Activated T-cell treated with anti-CD3 and anti-CD28 coated beads, Interleukin-2, amount 50 U/mL, for 1 hour (primary cell): Measurements from ENCODE around the gene C4A.
"Not testable (repeated sequence)": the region's sequence is repeated elsewhere in the genome, so short reads cannot be mapped to it uniquely, and the experiment has no call there.

Source experiments
- DNase-seq: peaks from one replicate; pipeline ENCODE4 v3.0.0-alpha.2; 2020

C4A gene

DNA sequence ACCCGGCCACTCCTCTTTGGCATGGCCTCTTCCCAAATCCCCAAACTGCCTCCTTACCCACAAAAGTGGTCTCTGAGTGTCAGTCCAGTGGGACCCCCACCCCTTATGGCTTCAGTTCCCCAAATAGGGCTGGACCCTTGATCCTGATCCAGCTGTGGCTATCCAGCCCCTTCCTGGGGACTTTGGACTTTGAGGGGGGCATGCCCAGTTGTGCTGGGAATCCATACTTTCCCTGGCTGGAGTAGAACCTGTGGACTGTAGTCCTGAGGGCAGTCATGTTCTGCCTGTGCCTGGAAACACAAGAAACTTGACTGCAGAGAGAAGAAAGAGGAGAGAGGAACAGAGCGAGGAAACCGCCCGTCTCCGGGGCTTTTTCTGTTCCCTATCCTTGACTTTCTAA lies 55.3 kb downstream of the C4A start:
- not testable (repeated sequence) for DNase-seq

- DNase-seq: not testable (repeated sequence)
Observed at GRCh38 chr6:32037598-32038524, 56.0 kb downstream of the C4A start, which contains the start of gene CYP21A2. Gene CYP21A2, plus strand, starts transcription at chr6:32038415. Its CDS starts 8 bp downstream, at chr6:32038423.

GRCh38 chr6:32038878-32039277 lies 57.0 kb downstream of the C4A start:
- not testable (repeated sequence) for DNase-seq

- DNase-seq: not testable (repeated sequence)
Observed at GRCh38 chr6:32039321-32040274, 57.7 kb downstream of the C4A start.

DNA sequence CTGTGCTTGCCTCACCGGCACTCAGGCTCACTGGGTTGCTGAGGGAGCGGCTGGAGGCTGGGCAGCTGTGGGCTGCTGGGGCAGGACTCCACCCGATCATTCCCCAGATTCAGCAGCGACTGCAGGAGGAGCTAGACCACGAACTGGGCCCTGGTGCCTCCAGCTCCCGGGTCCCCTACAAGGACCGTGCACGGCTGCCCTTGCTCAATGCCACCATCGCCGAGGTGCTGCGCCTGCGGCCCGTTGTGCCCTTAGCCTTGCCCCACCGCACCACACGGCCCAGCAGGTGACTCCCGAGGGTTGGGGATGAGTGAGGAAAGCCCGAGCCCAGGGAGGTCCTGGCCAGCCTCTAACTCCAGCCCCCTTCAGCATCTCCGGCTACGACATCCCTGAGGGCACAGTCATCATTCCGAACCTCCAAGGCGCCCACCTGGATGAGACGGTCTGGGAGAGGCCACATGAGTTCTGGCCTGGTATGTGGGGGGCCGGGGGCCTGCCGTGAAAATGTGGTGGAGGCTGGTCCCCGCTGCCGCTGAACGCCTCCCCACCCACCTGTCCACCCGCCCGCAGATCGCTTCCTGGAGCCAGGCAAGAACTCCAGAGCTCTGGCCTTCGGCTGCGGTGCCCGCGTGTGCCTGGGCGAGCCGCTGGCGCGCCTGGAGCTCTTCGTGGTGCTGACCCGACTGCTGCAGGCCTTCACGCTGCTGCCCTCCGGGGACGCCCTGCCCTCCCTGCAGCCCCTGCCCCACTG lies 58.6 kb downstream of the C4A start:
- DNase-seq: not testable (repeated sequence)

GRCh38 chr6:32041050-32041321 lies 59.1 kb downstream of the C4A start:
- DNase-seq: not testable (repeated sequence)

- DNase-seq: not testable (repeated sequence)
Observed at GRCh38 chr6:32041385-32041784, 59.5 kb downstream of the C4A start.

- not testable (repeated sequence) for DNase-seq
Observed at GRCh38 chr6:32042276-32042675, 60.4 kb downstream of the C4A start.

GRCh38 chr6:32043589-32044380 lies 61.9 kb downstream of the C4A start:
- not testable (repeated sequence) for DNase-seq

- DNase-seq: not testable (repeated sequence)
Observed at GRCh38 chr6:32044916-32045315, 63.1 kb downstream of the C4A start.

GRCh38 chr6:32045811-32046449 lies 64.1 kb downstream of the C4A start:
- DNase-seq: no peak

- DNase-seq: no peak
Observed at GRCh38 chr6:32046450-32047083, 64.7 kb downstream of the C4A start.

GRCh38 chr6:32047084-32047478 lies 65.2 kb downstream of the C4A start:
- DNase-seq: no peak

- DNase-seq: no peak
Observed at GRCh38 chr6:32047539-32047854, 65.6 kb downstream of the C4A start.

DNA sequence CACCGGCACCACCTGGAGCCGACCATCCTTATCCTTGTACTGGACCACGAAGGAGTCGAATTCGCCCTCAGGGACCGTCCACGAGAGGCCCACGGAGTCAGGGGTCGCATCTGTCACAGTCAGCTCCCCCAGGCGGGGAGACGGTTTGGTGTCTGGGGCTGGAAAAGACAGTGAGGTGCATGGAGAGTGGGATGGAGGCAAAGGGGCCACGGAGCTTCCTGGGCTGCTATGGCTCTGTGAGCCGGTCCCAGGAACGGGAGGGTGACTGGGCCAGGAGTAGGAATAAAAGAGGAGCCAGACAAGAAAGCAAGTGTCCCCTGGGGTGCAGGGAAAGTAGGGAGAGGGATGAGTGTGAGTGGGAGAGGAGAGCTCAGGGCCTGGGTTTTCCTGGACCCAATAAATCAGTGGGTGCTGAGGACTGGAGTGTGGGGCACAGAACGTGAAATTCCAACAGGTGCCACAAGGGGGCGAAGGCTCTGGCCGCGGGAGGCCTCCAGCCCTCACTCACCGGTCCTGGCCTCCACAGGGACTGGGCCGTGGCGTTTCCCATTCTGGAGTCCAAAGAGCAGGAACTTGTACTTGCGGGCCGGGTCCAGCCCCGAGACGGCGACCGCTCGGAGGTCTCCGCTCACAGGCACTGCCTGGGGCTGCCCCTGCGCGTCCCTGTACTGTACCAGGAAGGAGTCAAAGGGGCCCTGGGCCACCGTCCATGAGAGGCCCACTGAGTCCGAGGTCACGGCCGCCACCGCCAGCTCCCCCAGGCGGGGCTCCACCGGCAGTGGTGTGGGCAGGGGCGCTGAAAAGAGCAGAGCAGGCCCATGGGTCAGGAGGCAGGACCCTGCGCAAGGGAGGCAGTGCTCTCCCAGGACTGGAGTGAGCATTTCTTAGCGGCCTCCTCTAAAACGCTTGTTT lies 66.3 kb downstream of the C4A start:
- peak; percentile 76 for DNase-seq

DNA sequence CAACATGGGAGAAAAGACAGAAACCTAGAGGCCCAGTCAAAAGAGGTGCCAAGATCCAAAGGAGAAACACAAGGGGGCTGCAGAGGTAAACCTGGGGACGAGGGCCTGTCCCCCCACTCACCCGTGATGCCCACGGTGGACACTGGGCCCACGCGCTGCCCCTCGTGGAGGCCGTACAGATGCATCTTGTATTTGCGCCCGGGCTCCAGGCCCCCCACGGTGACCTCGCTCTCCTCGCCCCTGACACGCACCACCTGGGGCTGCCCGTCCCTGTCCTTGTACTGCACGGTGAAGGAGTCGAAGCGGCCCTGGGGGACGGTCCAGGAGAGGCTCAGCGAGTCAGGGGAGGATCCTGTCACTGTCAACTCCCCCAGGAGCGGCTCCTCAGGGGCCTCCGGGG lies 67.3 kb downstream of the C4A start:
- DNase-seq: not testable (repeated sequence)

- not testable (repeated sequence) for DNase-seq
Observed at GRCh38 chr6:32049736-32050135, 67.9 kb downstream of the C4A start.

GRCh38 chr6:32050562-32050961 lies 68.7 kb downstream of the C4A start:
- DNase-seq: no peak
